Trophoblast cell (in vitro differentiated cells and primary cell): Measurements from ENCODE around the gene NPLOC4.

Experiments used
- DNase-seq, 2 donors: peaks; one replicate each; pipeline ENCODE4 v3.0.0-alpha.2; 2016
- H2AFZ ChIP-seq: 2 replicates; pipeline ENCODE4 v1.6.1; 2013; ENCODE audit warnings: low read length, moderate library complexity, mild to moderate bottlenecking; ENCODE audit not compliant: insufficient read depth, poor library complexity
- H2AK5ac ChIP-seq: 2 replicates; pipeline ENCODE4 v1.6.1; 2013; ENCODE audit warnings: mild to moderate bottlenecking, low read length
- H2BK120ac ChIP-seq: 2 replicates; pipeline ENCODE4 v1.6.1; 2013; ENCODE audit warnings: low read length, mild to moderate bottlenecking, moderate library complexity; ENCODE audit not compliant: insufficient read depth, poor library complexity
- H2BK12ac ChIP-seq: 2 replicates; pipeline ENCODE4 v1.6.1; 2013; ENCODE audit warnings: mild to moderate bottlenecking, low read length, moderate library complexity
- H2BK5ac ChIP-seq: 2 replicates; pipeline ENCODE4 v1.6.1; 2013; ENCODE audit warnings: low read length, low read depth, moderate library complexity, mild to moderate bottlenecking; ENCODE audit not compliant: poor library complexity
- H3K14ac ChIP-seq: 2 replicates; pipeline ENCODE4 v1.6.1; 2013; ENCODE audit warnings: mild to moderate bottlenecking, low read length
- H3K18ac ChIP-seq: 2 replicates; pipeline ENCODE4 v1.6.1; 2013; ENCODE audit warnings: mild to moderate bottlenecking, low read length
- H3K23ac ChIP-seq: 2 replicates; pipeline ENCODE4 v1.6.1; 2013; ENCODE audit warnings: low read length
- H3K27ac ChIP-seq: 2 replicates; pipeline ENCODE4 v1.5.1; 2013; ENCODE audit warnings: low read depth, mild to moderate bottlenecking, inconsistent platforms, low read length, moderate library complexity
- H3K27me3 ChIP-seq: 2 replicates; pipeline ENCODE4 v1.6.1; 2013; ENCODE audit warnings: inconsistent platforms, mild to moderate bottlenecking, low read length, moderate library complexity; ENCODE audit not compliant: insufficient read depth
- H3K36me3 ChIP-seq, 2 experiments: 1 replicate in 1 of 2; 2 replicates in 1 of 2; pipeline ENCODE4 v1.6.1; 2013; ENCODE audit warnings: low read length in 2 of 2, mild to moderate bottlenecking in 2 of 2, moderate library complexity in 1 of 2; ENCODE audit not compliant: insufficient read depth in 2 of 2, control insufficient read depth in 1 of 2
- H3K4ac ChIP-seq: 2 replicates; pipeline ENCODE4 v1.6.1; 2013; ENCODE audit warnings: low read depth, mild to moderate bottlenecking, low read length, moderate library complexity
- H3K4me1 ChIP-seq, 2 experiments: 1 replicate in 1 of 2; 2 replicates in 1 of 2; pipeline ENCODE4 v1.6.1; 2013; ENCODE audit warnings: low read length in 2 of 2, mild to moderate bottlenecking in 2 of 2, moderate library complexity in 1 of 2; ENCODE audit not compliant: insufficient read depth in 2 of 2, control insufficient read depth in 1 of 2
- H3K4me2 ChIP-seq: 2 replicates; pipeline ENCODE4 v1.6.1; 2013; ENCODE audit warnings: inconsistent platforms, mild to moderate bottlenecking, low read length, moderate library complexity
- H3K4me3 ChIP-seq: 2 replicates; pipeline ENCODE4 v1.5.1; 2013; ENCODE audit warnings: mild to moderate bottlenecking, low read depth, low read length, inconsistent platforms
- H3K79me1 ChIP-seq: one replicate; pipeline ENCODE4 v1.6.1; 2013; ENCODE audit warnings: low read length
- H3K79me2 ChIP-seq: 2 replicates; pipeline ENCODE4 v1.6.1; 2013; ENCODE audit warnings: low read length, mild to moderate bottlenecking; ENCODE audit not compliant: control insufficient read depth, insufficient read depth, poor library complexity
- H3K9ac ChIP-seq: 2 replicates; pipeline ENCODE4 v1.6.1; 2013; ENCODE audit warnings: mild to moderate bottlenecking, low read length
- H3K9me3 ChIP-seq: 2 replicates; pipeline ENCODE4 v1.6.1; 2013; ENCODE audit warnings: low read depth, mild to moderate bottlenecking, control low read depth, inconsistent platforms, low read length; ENCODE audit not compliant: insufficient read depth
- H4K12ac ChIP-seq: 2 replicates; pipeline ENCODE4 v1.6.1; 2013; ENCODE audit warnings: low read depth, mild to moderate bottlenecking, low read length, moderate library complexity
- H4K8ac ChIP-seq: 2 replicates; pipeline ENCODE4 v1.6.1; 2013; ENCODE audit warnings: low read depth, mild to moderate bottlenecking, low read length, moderate library complexity
- H4K91ac ChIP-seq: one replicate; pipeline ENCODE4 v1.6.1; 2013; ENCODE audit warnings: low read depth, mild to moderate bottlenecking, low read length, moderate library complexity
- WGBS: extraction: QIAGEN DNeasy Blood & Tissue Kit; methylation state at CpG from one replicate; pipeline ENCODE4 v1.1.7; 2013; ENCODE audit warnings: missing lambda C conversion rate; ENCODE audit not compliant: insufficient read length, insufficient coverage; ENCODE audit errors: extremely low coverage; 5-methylcytosine and 5-hydroxymethylcytosine counted together

Gene NPLOC4

GRCh38 chr17:81608082-81608481 lies 28.8 kb downstream of the NPLOC4 start:
- Histone ChIP-seq H3K27me3 (no peaks in the 10 kb centered on the region), H3K9me3 (peaks cover 2% of the 10 kb centered on the region), H3K27ac (no peak overlapping the region), H2BK5ac (no peak overlapping the region), H3K23ac (peak overlapping the region; percentile 90), H3K4ac (peak overlapping the region; percentile 20), H3K36me3 (peaks cover 61 to 70% of the 10 kb centered on the region in 2 experiments), H4K8ac (no peak overlapping the region), H3K79me2 (no peaks in the 10 kb centered on the region), H3K4me2 (no peak overlapping the region), H3K79me1 (no peaks in the 10 kb centered on the region), H4K91ac (no peak overlapping the region), H4K12ac (no peak overlapping the region), H2BK12ac (no peak overlapping the region), H2BK120ac (no peak overlapping the region), H3K4me1 (no peaks in the 10 kb centered on the region), H3K4me3 (no peak overlapping the region), H2AK5ac (no peak overlapping the region), H3K14ac (no peak overlapping the region), H2AFZ (no peak overlapping the region), H3K9ac (no peak overlapping the region), H3K18ac (no peak overlapping the region)
- WGBS: no CpG with 5 or more reads among the region's 4 CpGs
- DNase-seq: no peak

GRCh38 chr17:81607431-81607830 lies 29.5 kb downstream of the NPLOC4 start:
- Histone ChIP-seq H3K27ac (no peak overlapping the region), H3K4ac (no peak overlapping the region), H2BK120ac (no peak overlapping the region), H2AFZ (no peak overlapping the region), H4K8ac (no peak overlapping the region), H2AK5ac (no peak overlapping the region), H3K4me2 (no peak overlapping the region), H3K4me3 (no peak overlapping the region), H3K14ac (no peak overlapping the region), H3K79me2 (no peaks in the 10 kb centered on the region), H3K18ac (no peak overlapping the region), H4K12ac (no peak overlapping the region), H3K36me3 (peaks cover 58 to 71% of the 10 kb centered on the region in 2 experiments), H4K91ac (no peak overlapping the region), H2BK5ac (no peak overlapping the region), H2BK12ac (no peak overlapping the region), H3K23ac (no peak overlapping the region), H3K79me1 (no peaks in the 10 kb centered on the region), H3K9ac (no peak overlapping the region), H3K4me1 (no peaks in the 10 kb centered on the region), H3K9me3 (peaks cover 2% of the 10 kb centered on the region), H3K27me3 (no peaks in the 10 kb centered on the region)
- peak in 1 of 2 donors; percentile 16 for DNase-seq
- WGBS: no CpG with 5 or more reads among the region's 6 CpGs

GRCh38 chr17:81603846-81604610 lies 32.9 kb downstream of the NPLOC4 start:
- H3K27ac ChIP-seq: no peak overlapping the region
- no CpG with 5 or more reads among the region's 11 CpGs for WGBS
- H2BK5ac ChIP-seq: no peak overlapping the region
- H4K91ac ChIP-seq: no peak overlapping the region
- no peak overlapping the region for H2BK12ac ChIP-seq
- DNase-seq: peak; percentile 78 to 90
- H3K4me3 ChIP-seq: no peak overlapping the region
- H3K14ac ChIP-seq: no peak overlapping the region
- H3K9me3 ChIP-seq: peaks cover 2% of the 10 kb centered on the region
- H2AK5ac ChIP-seq: no peak overlapping the region
- no peak overlapping the region for H3K9ac ChIP-seq
- no peak overlapping the region for H4K12ac ChIP-seq
- H3K18ac ChIP-seq: no peak overlapping the region
- H3K79me1 ChIP-seq: no peaks in the 10 kb centered on the region
- no peak overlapping the region for H2AFZ ChIP-seq
- no peak overlapping the region for H3K23ac ChIP-seq
- no peak overlapping the region for H3K4me2 ChIP-seq
- H3K36me3 ChIP-seq: peaks cover 51 to 71% of the 10 kb centered on the region in 2 experiments
- no peaks in the 10 kb centered on the region for H3K4me1 ChIP-seq
- no peak overlapping the region for H4K8ac ChIP-seq
- no peak overlapping the region for H2BK120ac ChIP-seq
- H3K4ac ChIP-seq: no peak overlapping the region
- no peaks in the 10 kb centered on the region for H3K79me2 ChIP-seq
- no peaks in the 10 kb centered on the region for H3K27me3 ChIP-seq

DNA sequence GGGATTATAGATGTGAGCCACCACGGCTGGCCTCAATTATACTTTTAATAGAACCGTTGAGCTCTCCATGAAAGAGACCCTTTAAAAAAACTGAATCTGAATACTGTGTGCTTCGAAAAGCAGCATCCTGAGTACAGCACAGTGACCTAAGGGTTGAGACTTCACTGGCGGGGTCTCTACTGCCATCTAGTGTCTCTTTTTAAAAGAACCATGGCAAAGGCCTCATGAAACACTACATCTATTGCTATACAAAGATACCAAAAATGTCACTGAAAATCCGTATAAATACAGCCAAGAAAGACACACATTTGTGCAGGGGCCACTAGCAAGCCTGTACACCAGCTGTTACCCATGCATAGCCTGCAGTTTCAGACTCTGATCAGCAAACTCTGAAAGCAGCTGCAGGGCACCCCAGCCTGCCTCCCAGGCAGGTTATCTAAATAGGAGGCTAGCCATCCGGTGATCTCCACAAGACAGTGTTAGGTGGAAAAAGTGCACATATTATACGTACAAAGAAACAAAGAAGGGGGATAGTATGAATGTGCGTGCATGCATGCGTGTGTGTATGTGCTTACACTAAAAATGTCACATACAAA lies 35.3 kb downstream of the NPLOC4 start:
- no peak overlapping the region for H3K18ac ChIP-seq
- no peak overlapping the region for H3K4me2 ChIP-seq
- H3K4ac ChIP-seq: no peak overlapping the region
- H4K91ac ChIP-seq: no peak overlapping the region
- H3K79me1 ChIP-seq: no peaks in the 10 kb centered on the region
- no peak overlapping the region for H3K9ac ChIP-seq
- WGBS: no CpG with 5 or more reads among the region's 9 CpGs
- H3K36me3 ChIP-seq: peaks cover 51 to 68% of the 10 kb centered on the region in 2 experiments
- H2BK12ac ChIP-seq: no peak overlapping the region
- H3K79me2 ChIP-seq: no peaks in the 10 kb centered on the region
- no peak overlapping the region for H3K4me3 ChIP-seq
- H3K14ac ChIP-seq: no peak overlapping the region
- no peaks in the 10 kb centered on the region for H3K4me1 ChIP-seq
- no peaks in the 10 kb centered on the region for H3K9me3 ChIP-seq
- H3K27me3 ChIP-seq: no peaks in the 10 kb centered on the region
- H4K12ac ChIP-seq: no peak overlapping the region
- no peak overlapping the region for H3K27ac ChIP-seq
- no peak overlapping the region for H3K23ac ChIP-seq
- no peak overlapping the region for H2AFZ ChIP-seq
- no peak overlapping the region for H2AK5ac ChIP-seq
- no peak overlapping the region for H2BK120ac ChIP-seq
- no peak overlapping the region for H4K8ac ChIP-seq
- H2BK5ac ChIP-seq: no peak overlapping the region
- DNase-seq: peak; percentile 37 to 84
